GM12865 (cell line): ENCODE data around the gene RGS16.

ENCODE experiments used
- DNase-seq: peaks from one replicate; pipeline ENCODE4 v3.0.0; 2010; ENCODE audit warnings: low read depth
- H3K4me3 ChIP-seq: 2 replicates; pipeline ENCODE4 v1.5.1; 2011; ENCODE audit warnings: mild to moderate bottlenecking, low read depth, low read length, control low read depth
- CTCF ChIP-seq: IDR thresholded peaks from 2 replicates; pipeline ENCODE4 v1.5.1; 2011; ENCODE audit warnings: low read length, control low read depth, low read depth, inconsistent platforms; ENCODE audit not compliant: insufficient read depth; ENCODE audit errors: missing control alignments

The RGS16 gene

GRCh38 chr1:182574156-182574555, 30.0 kb downstream of the RGS16 start:
- no peak for TF ChIP-seq CTCF
- H3K4me3 ChIP-seq: no peak overlapping the region
- DNase-seq: no peak

GRCh38 chr1:182570611-182570970, 33.6 kb downstream of the RGS16 start:
- DNase-seq: peak; percentile 11
- no peak for TF ChIP-seq CTCF
- H3K4me3 ChIP-seq: no peak overlapping the region

GRCh38 chr1:182569939-182570610, 34.1 kb downstream of the RGS16 start:
- no peak for TF ChIP-seq CTCF
- no peak overlapping the region for H3K4me3 ChIP-seq
- no peak for DNase-seq

- H3K4me3 ChIP-seq: no peak overlapping the region
- no peak for TF ChIP-seq CTCF
- DNase-seq: peak; percentile 30
Measured at GRCh38 chr1:182568647-182569284, 35.4 kb downstream of the RGS16 start.

GRCh38 chr1:182567629-182568028, 36.6 kb downstream of the RGS16 start:
- no peak overlapping the region for H3K4me3 ChIP-seq
- no peak for DNase-seq
- TF ChIP-seq CTCF: no peak

GRCh38 chr1:182565537-182565936, 38.7 kb downstream of the RGS16 start:
- TF ChIP-seq CTCF: no peak
- DNase-seq: peak; percentile 37
- H3K4me3 ChIP-seq: no peak overlapping the region
